H1 (cell line): ENCODE data around the gene MAGI1. TPM values are rescaled to one million over a fixed set of nuclear protein-coding genes. Genes with fewer than 3 reads are reported as not detected.

Experiments
- CTCF ChIA-PET: fragments of 300-600 bp; sonication (Branson Sonifier 250); formaldehyde crosslinking; loops from one replicate; lab custom pipeline; 2021; ENCODE audit not compliant: partially characterized antibody; lab: Charles Lee
- POLR2A ChIA-PET: fragments of 300-600 bp; sonication (Branson Sonifier 250); formaldehyde crosslinking; loops from one replicate; lab custom pipeline; 2021; ENCODE audit warnings: inconsistent platforms; ENCODE audit not compliant: partially characterized antibody; lab: Charles Lee
- DNase-seq, 2 experiments: peaks; one replicate each; pipeline versions ENCODE4 v3.0.0 to v3.0.0-alpha.2; 2010 to 2022; ENCODE audit warnings: low spot score in 2 of 2, low read depth in 1 of 2, mixed read lengths in 1 of 2
- FAIRE-seq: peaks from 2 replicates; lab custom pipeline; 2011; peaks lifted over from hg19 to GRCh38; lab: Jason Lieb, UNC
- H2AFZ ChIP-seq: 2 replicates; pipeline ENCODE4 v1.8.1; 2012; ENCODE audit warnings: low read length, inconsistent platforms
- H2AK5ac ChIP-seq: 2 replicates; pipeline ENCODE4 v1.6.1; 2013; ENCODE audit warnings: low read depth, low read length
- H2BK120ac ChIP-seq: replicated peaks from 2 replicates; pipeline ENCODE3; 2013; ENCODE audit warnings: low read depth, low read length, inconsistent platforms
- H2BK12ac ChIP-seq: 2 replicates; pipeline ENCODE4 v1.6.1; 2013; ENCODE audit warnings: low read depth, low read length
- H2BK15ac ChIP-seq: 2 replicates; pipeline ENCODE4 v1.6.1; 2013; ENCODE audit warnings: low read length
- H2BK20ac ChIP-seq: 2 replicates; pipeline ENCODE4 v1.6.1; 2013; ENCODE audit warnings: low read length
- H2BK5ac ChIP-seq: 2 replicates; pipeline ENCODE4 v1.6.1; 2013; ENCODE audit warnings: low read depth, low read length
- H3K14ac ChIP-seq: 2 replicates; pipeline ENCODE4 v1.6.1; 2013; ENCODE audit warnings: inconsistent platforms; ENCODE audit not compliant: insufficient read length
- H3K18ac ChIP-seq: 2 replicates; pipeline ENCODE4 v1.6.1; 2013; ENCODE audit warnings: low read length; ENCODE audit errors: extremely low read depth
- H3K23ac ChIP-seq: 2 replicates; pipeline ENCODE4 v1.6.1; 2013; ENCODE audit warnings: inconsistent platforms; ENCODE audit not compliant: insufficient read length
- H3K23me2 ChIP-seq: 2 replicates; pipeline ENCODE4 v1.6.1; 2013; ENCODE audit warnings: low read depth, low read length
- H3K27ac ChIP-seq: 2 replicates; pipeline ENCODE4 v1.6.1; 2011; ENCODE audit warnings: low read depth, low read length, inconsistent platforms
- H3K27me3 ChIP-seq, 4 experiments: replicated peaks in 1 of 4; 1 replicate in 1 of 4; 2 replicates in 3 of 4; pipeline versions ENCODE4 v1.6.1 to v1.8.1; 2011 to 2013; ENCODE audit warnings: low read length in 3 of 4, mild to moderate bottlenecking in 3 of 4, inconsistent platforms in 2 of 4, mixed read lengths in 2 of 4, moderate library complexity in 1 of 4; ENCODE audit not compliant: control insufficient read depth in 3 of 4, insufficient read depth in 3 of 4; ENCODE audit errors: extremely low read depth in 1 of 4
- H3K36me3 ChIP-seq, 4 experiments: 2 replicates each; pipeline versions ENCODE4 v1.6.1 to v1.8.1; 2011 to 2013; ENCODE audit warnings: mild to moderate bottlenecking in 4 of 4, low read length in 3 of 4, moderate library complexity in 2 of 4, control low read depth in 1 of 4, inconsistent platforms in 1 of 4; ENCODE audit not compliant: insufficient read depth in 4 of 4, control insufficient read depth in 2 of 4
- H3K4ac ChIP-seq: replicated peaks from 2 replicates; pipeline ENCODE3; 2013; ENCODE audit warnings: low read length, low read depth, mixed read lengths, inconsistent platforms; ENCODE audit not compliant: insufficient read length
- H3K4me1 ChIP-seq, 4 experiments: replicated peaks in 1 of 4; 1 replicate in 1 of 4; 2 replicates in 3 of 4; pipeline versions ENCODE4 v1.6.1 to v1.8.1; 2011 to 2013; ENCODE audit warnings: low read length in 3 of 4, inconsistent platforms in 2 of 4, mixed read lengths in 1 of 4; ENCODE audit not compliant: insufficient read depth in 4 of 4, control insufficient read depth in 3 of 4
- H3K4me2 ChIP-seq, 2 experiments: 2 replicates each; pipeline versions ENCODE4 v1.6.1 to v1.8.1; 2011 to 2013; ENCODE audit warnings: low read depth in 2 of 2, low read length in 2 of 2, control low read depth in 1 of 2, inconsistent platforms in 1 of 2, mild to moderate bottlenecking in 1 of 2; ENCODE audit not compliant: insufficient read depth in 1 of 2
- H3K4me3 ChIP-seq, 4 experiments: fragments of 200-600, 300-600 bp in 1 of 4; sonication (generic), shearing (Covaris generic), sonication (Bioruptor Twin) in 1 of 4; 2 replicates each; pipeline versions ENCODE4 v1.5.1 to v1.8.1; 2011 to 2016; ENCODE audit warnings: low read length in 4 of 4, low read depth in 3 of 4, control low read depth in 2 of 4, inconsistent platforms in 2 of 4, mild to moderate bottlenecking in 2 of 4, mixed read lengths in 1 of 4, moderate library complexity in 1 of 4; ENCODE audit not compliant: insufficient read depth in 2 of 4; ENCODE audit errors: extremely low read depth in 1 of 4
- H3K56ac ChIP-seq: replicated peaks from 2 replicates; pipeline ENCODE3; 2013; ENCODE audit warnings: low read depth, mild to moderate bottlenecking, mixed read lengths, low read length, inconsistent platforms; ENCODE audit not compliant: insufficient read length
- H3K79me1 ChIP-seq: 2 replicates; pipeline ENCODE4 v1.6.1; 2013; ENCODE audit warnings: low read depth, low read length, control low read depth
- H3K79me2 ChIP-seq, 2 experiments: 2 replicates each; pipeline versions ENCODE4 v1.6.1 to v1.8.1; 2012 to 2013; ENCODE audit warnings: low read length in 2 of 2, mild to moderate bottlenecking in 2 of 2, inconsistent platforms in 1 of 2; ENCODE audit not compliant: insufficient read depth in 2 of 2, control insufficient read depth in 1 of 2
- H3K9ac ChIP-seq, 4 experiments: replicated peaks in 1 of 4; 1 replicate in 1 of 4; 2 replicates in 3 of 4; pipeline versions ENCODE4 v1.6.1 to v1.8.1; 2011 to 2013; ENCODE audit warnings: low read depth in 3 of 4, low read length in 3 of 4, control low read depth in 2 of 4, mild to moderate bottlenecking in 2 of 4, moderate library complexity in 2 of 4, inconsistent platforms in 1 of 4; ENCODE audit errors: extremely low read depth in 1 of 4
- H3K9me3 ChIP-seq, 2 experiments: 2 replicates each; pipeline versions ENCODE4 v1.6.1 to v1.8.1; 2012 to 2013; ENCODE audit warnings: mild to moderate bottlenecking in 2 of 2, moderate library complexity in 2 of 2, control low read depth in 1 of 2, inconsistent platforms in 1 of 2, low read depth in 1 of 2, low read length in 1 of 2, mixed read lengths in 1 of 2; ENCODE audit not compliant: insufficient read depth in 2 of 2
- H4K20me1 ChIP-seq, 2 experiments: replicated peaks in 1 of 2; 2 replicates each; pipeline versions ENCODE3 to v1.8.1; 2011 to 2013; ENCODE audit warnings: inconsistent platforms in 2 of 2, low read length in 2 of 2, mild to moderate bottlenecking in 1 of 2; ENCODE audit not compliant: insufficient read depth in 2 of 2, control insufficient read depth in 1 of 2
- H4K5ac ChIP-seq: 2 replicates; pipeline ENCODE4 v1.6.1; 2013; ENCODE audit warnings: low read length, low read depth, mixed read lengths, inconsistent platforms; ENCODE audit not compliant: insufficient read length
- H4K8ac ChIP-seq: 2 replicates; pipeline ENCODE4 v1.8.0; 2013; ENCODE audit warnings: mild to moderate bottlenecking, moderate library complexity, low read length, inconsistent platforms; ENCODE audit not compliant: insufficient read depth; ENCODE audit errors: extremely low read depth
- H4K91ac ChIP-seq: replicated peaks from 2 replicates; pipeline ENCODE3; 2013; ENCODE audit warnings: low read length, mixed read lengths, inconsistent platforms; ENCODE audit not compliant: insufficient read length
- BACH1 ChIP-seq: IDR thresholded peaks from 2 replicates; pipeline ENCODE4 v1.6.1; 2012; ENCODE audit warnings: low read length, improper control_type of control experiment
- CBX5 ChIP-seq: fragments of 300-800, 300-1000 bp; sonication (generic); IDR thresholded peaks from 2 replicates; pipeline ENCODE4 v1.7.1; 2016; ENCODE audit warnings: antibody characterized with exemption, low read length, low read depth
- CBX8 ChIP-seq: fragments of 300-800, 300-1000 bp; sonication (generic); IDR thresholded peaks from 2 replicates; pipeline ENCODE4 v1.7.1; 2016; ENCODE audit warnings: low read depth, low read length, borderline replicate concordance
- FOSL1 ChIP-seq: IDR thresholded peaks from 2 replicates; pipeline ENCODE4 v1.6.1; 2011; ENCODE audit warnings: mild to moderate bottlenecking, low read depth, low read length, moderate library complexity; ENCODE audit not compliant: insufficient read depth
- HDAC6 ChIP-seq: IDR thresholded peaks from one replicate; pipeline ENCODE4 v1.7.1; 2012; ENCODE audit warnings: low read depth, mild to moderate bottlenecking, inconsistent platforms, low read length, moderate library complexity
- JUN ChIP-seq: IDR thresholded peaks from 2 replicates; pipeline ENCODE4 v1.6.1; 2011; ENCODE audit warnings: low read depth, mild to moderate bottlenecking, improper control_type of control experiment, low read length
- KDM4A ChIP-seq: IDR thresholded peaks from one replicate; pipeline ENCODE4 v1.7.1; 2012; ENCODE audit warnings: low read depth, mild to moderate bottlenecking, moderate library complexity, low read length, inconsistent platforms; ENCODE audit not compliant: severe bottlenecking
- PHF8 ChIP-seq: fragments of 200-600 bp; sonication (generic); conservative IDR thresholded peaks from 2 replicates; pipeline ENCODE4 v1.7.1; 2012; ENCODE audit warnings: low read depth, mild to moderate bottlenecking, inconsistent platforms, low read length, moderate library complexity
- POLR2A ChIP-seq, 2 experiments: IDR thresholded peaks; 1 replicate in 1 of 2; 2 replicates in 1 of 2; pipeline ENCODE4 v1.6.1; 2011; ENCODE audit warnings: low read depth in 2 of 2, low read length in 2 of 2, mild to moderate bottlenecking in 2 of 2; ENCODE audit errors: control extremely low read depth in 1 of 2
- POU5F1 ChIP-seq: IDR thresholded peaks from 2 replicates; pipeline ENCODE4 v1.6.1; 2011; ENCODE audit warnings: low read depth, mild to moderate bottlenecking, low read length, moderate library complexity
- RNF2 ChIP-seq: fragments of 200-900, 300-1000 bp; sonication (generic); IDR thresholded peaks from 2 replicates; pipeline ENCODE4 v1.7.1; 2016; ENCODE audit warnings: borderline replicate concordance, low read depth, mild to moderate bottlenecking, antibody characterized with exemption, low read length; ENCODE audit not compliant: poor library complexity, severe bottlenecking; ENCODE audit errors: missing control alignments
- SIX5 ChIP-seq: IDR thresholded peaks from 2 replicates; pipeline ENCODE4 v1.6.1; 2011; ENCODE audit warnings: mild to moderate bottlenecking, low read depth, low read length
- SP4 ChIP-seq: IDR thresholded peaks from 2 replicates; pipeline ENCODE4 v1.6.1; 2012; ENCODE audit warnings: low read length, inconsistent platforms
- SRF ChIP-seq: IDR thresholded peaks from 2 replicates; pipeline ENCODE4 v1.6.1; 2011; ENCODE audit warnings: mild to moderate bottlenecking, low read depth, low read length, moderate library complexity
- ZNF274 ChIP-seq: IDR thresholded peaks from 2 replicates; pipeline ENCODE4 v1.7.0; 2012; ENCODE audit warnings: low read length, borderline replicate concordance; ENCODE audit errors: extremely low read depth
- WGBS, 2 experiments: shearing (Covaris generic) in 1 of 2; methylation state at CpG; one replicate each; pipeline versions ENCODE4 v1.1.6 to v1.1.7; 2013 to 2015; ENCODE audit warnings: low lambda C conversion rate in 2 of 2, mixed read lengths in 2 of 2, inconsistent platforms in 1 of 2, low coverage in 1 of 2, missing lambda C conversion rate in 1 of 2; ENCODE audit not compliant: insufficient replicate concordance in 2 of 2, insufficient coverage in 1 of 2, insufficient read length in 1 of 2; ENCODE audit errors: extremely low coverage in 1 of 2, missing lambda C conversion rate in 1 of 2; 5-methylcytosine and 5-hydroxymethylcytosine counted together
- polyA plus RNA-seq, 7 experiments: library from polyadenylated mRNA; depleted of rRNA in 3 of 7; stranded (reverse) in 5 of 7; unstranded in 2 of 7; fragments of >200 nt in 5 of 7; fragments of 200-250 nt in 2 of 7; gene quantifications; 1 replicate in 5 of 7; 2 replicates in 1 of 7; 4 replicates in 1 of 7; pipeline versions ENCODE4 v1.2.1 to v1.2.3, GENCODE V29; 2011 to 2013; ENCODE audit warnings: missing spikeins in 2 of 7, mixed read lengths in 2 of 7
- total RNA-seq: library from RNA; stranded (reverse); fragmentation: NEBNext Ultra II Directional; extraction: Animal tissue kit (Norgen Biotek cat#: 25700); gene quantifications from 2 replicates; pipeline ENCODE4 v1.2.1, GENCODE V29; 2021

Gene MAGI1
- total and polyA plus RNA-seq, 2 of the 8 experiments (the other 6 are each of a cell fraction or from before 2014, with no cell fraction given), result 19.8 to 78.0 TPM

- H3K18ac ChIP-seq, result no peak overlapping the region
- no peak for FAIRE-seq
- no peak overlapping the region for H3K14ac ChIP-seq
- no peak overlapping the region for H3K56ac ChIP-seq
- H2AFZ ChIP-seq, result no peak overlapping the region
- H3K4me3 ChIP-seq, result no peak overlapping the region
- no peaks in the 10 kb centered on the region for H3K4me1 ChIP-seq
- H3K79me2 ChIP-seq, result no peaks in the 10 kb centered on the region
- no peak overlapping the region for H3K27ac ChIP-seq
- no peaks in the 10 kb centered on the region for H4K20me1 ChIP-seq
- 85% methylated on average over 3 of the region's 3 CpGs; no CpG with 5 or more reads in 1 of the 2 experiments for WGBS, 2 experiments
- no peak overlapping the region for H4K8ac ChIP-seq
- POLR2A ChIA-PET, result interaction anchor here (0.7 kb wide), 1 partner anchor 56 kb away, joined by 3 read pairs; no protein-coding TSS in a partner anchor
- no peak overlapping the region for H4K5ac ChIP-seq
- no peaks in the 10 kb centered on the region for H3K23me2 ChIP-seq
- CTCF ChIA-PET, result no interaction called here
- H2AK5ac ChIP-seq, result no peak overlapping the region
- no peak overlapping the region for H3K4ac ChIP-seq
- H3K9me3 ChIP-seq, result no peaks in the 10 kb centered on the region
- H3K9ac ChIP-seq, result no peak overlapping the region
- no peaks in the 10 kb centered on the region for H3K79me1 ChIP-seq
- no peaks in the 10 kb centered on the region for H3K36me3 ChIP-seq
- H2BK20ac ChIP-seq, result no peak overlapping the region
- H2BK120ac ChIP-seq, result no peak overlapping the region
- no peak overlapping the region for H2BK15ac ChIP-seq
- no peak overlapping the region for H3K4me2 ChIP-seq
- H3K23ac ChIP-seq, result no peak overlapping the region
- no peak overlapping the region for H4K91ac ChIP-seq
- H2BK5ac ChIP-seq, result no peak overlapping the region
- DNase-seq, result no peak
- no peak overlapping the region for H2BK12ac ChIP-seq
- H3K27me3 ChIP-seq, result no peaks in the 10 kb centered on the region
- TF ChIP-seq SIX5 (no peak), KDM4A (no peak), CBX8 (no peak), RNF2 (no peak), ZNF274 (no peak), FOSL1 (no peak), CBX5 (no peak), SRF (no peak), SP4 (no peak), POU5F1 (no peak), HDAC6 (no peak), BACH1 (no peak), JUN (no peak), POLR2A (IDR thresholded peaks at IDR 0.05; ENCODE audit: control extremely low read depth in 1 of 2, low read depth in 2 of 2, low read length in 2 of 2) (no peak), PHF8 (no peak)
These were observed 41.4 kb upstream of the MAGI1 start for GRCh38 chr3:66080167-66080566.
